ENCODE measurements around the gene RALGPS1.

DNA sequence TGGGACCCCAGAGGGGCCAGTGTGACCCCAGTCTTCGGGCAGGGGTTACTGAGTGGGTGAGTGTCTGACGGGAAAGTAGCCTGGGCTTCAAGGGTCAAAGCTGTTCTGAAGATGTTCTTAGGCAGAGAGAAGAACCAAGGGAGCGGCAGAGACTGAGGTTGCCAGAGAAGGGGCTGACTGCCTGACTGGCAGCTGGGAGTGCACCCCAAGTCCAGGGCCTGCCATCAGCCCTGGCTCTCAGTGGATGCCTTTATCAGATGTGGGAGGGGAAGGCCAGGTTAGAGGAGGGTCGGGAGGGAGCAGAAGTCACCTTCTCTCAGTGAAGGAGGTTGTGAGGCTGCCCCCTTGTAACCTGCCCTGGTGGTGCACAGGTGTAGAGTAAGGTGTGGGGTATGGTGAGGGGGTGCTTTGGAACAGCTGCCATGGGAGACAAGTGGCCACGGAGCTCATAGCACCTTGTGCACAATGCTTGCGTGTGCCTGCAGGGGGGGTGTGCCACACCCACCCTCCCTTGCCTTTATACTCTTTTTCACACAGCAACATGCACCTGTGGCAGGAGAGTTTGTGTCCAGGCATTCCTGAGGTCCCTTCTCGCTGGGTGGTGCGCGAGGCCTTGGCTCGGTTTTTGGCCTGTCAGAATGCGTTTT is 18.9 kb downstream of the RALGPS1 start:
- TF ChIP-seq CTCF (IDR thresholded peaks at IDR 0.05; ENCODE audit: low read depth, low read length) (no peak), POLR2A (IDR thresholded peaks at IDR 0.05; ENCODE audit: extremely low read depth, insufficient read length) (no peak), MAX (IDR thresholded peaks at IDR 0.05; ENCODE audit: low read depth, low read length) (no peak)
